ENCODE measurements around the gene USH2A.

DNA sequence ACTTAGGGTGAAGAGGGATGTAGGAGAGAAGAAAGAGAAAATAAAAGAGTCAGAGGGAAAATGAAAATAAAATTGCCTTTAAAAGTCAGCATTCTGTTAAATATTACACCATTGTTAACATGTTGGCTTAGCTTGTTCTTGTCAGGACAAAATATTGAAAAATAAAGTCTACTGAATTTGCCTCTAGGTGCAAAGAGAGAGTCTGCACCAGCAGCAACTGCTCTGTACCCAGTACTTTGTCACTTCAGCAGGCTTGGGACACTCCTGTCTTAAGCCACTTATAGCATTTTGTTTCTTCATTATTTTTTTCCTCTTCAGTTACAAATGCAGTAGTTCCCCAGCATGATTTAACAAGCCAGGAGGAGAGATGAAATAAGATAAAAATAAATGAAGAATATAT, 11.0 kb upstream of the USH2A start:
- TF ChIP-seq EZH2phosphoT487 (IDR thresholded peaks at IDR 0.05; ENCODE audit: insufficient read depth, low read depth) (no peak), EZH2 (IDR thresholded peaks at IDR 0.05; ENCODE audit: insufficient read depth, poor library complexity, severe bottlenecking) (no peak)

All from GM23248 (cell line).